Small intestine (tissue), 7 donors: ENCODE results near the gene RFX5. TPM values are rescaled to one million over a fixed set of nuclear protein-coding genes. Genes with fewer than 3 reads are reported as not detected.

Source experiments
- DNase-seq, 2 donors: peaks; one replicate each; pipeline versions ENCODE4 v3.0.0 to v3.0.0-alpha.2; 2013
- FAIRE-seq: peaks from 2 replicates; lab custom pipeline; 2012; peaks lifted over from hg19 to GRCh38; lab: Jason Lieb, UNC
- H3K27ac ChIP-seq, 3 donors: one replicate each; pipeline ENCODE4 v1.5.1; 2013; ENCODE audit warnings: low read length in 2 of 3, mild to moderate bottlenecking in 2 of 3, control low read depth in 1 of 3, inconsistent platforms in 1 of 3, low read depth in 1 of 3, moderate library complexity in 1 of 3
- H3K27me3 ChIP-seq, 3 donors: one replicate each; pipeline ENCODE4 v1.6.1; 2013; ENCODE audit warnings: low read length in 3 of 3, inconsistent platforms in 1 of 3; ENCODE audit not compliant: control insufficient read depth in 3 of 3, insufficient read depth in 3 of 3
- H3K36me3 ChIP-seq, 3 donors: one replicate each; pipeline ENCODE4 v1.6.1; 2013; ENCODE audit warnings: low read length in 3 of 3, inconsistent platforms in 1 of 3, low read depth in 1 of 3, mild to moderate bottlenecking in 1 of 3, moderate library complexity in 1 of 3; ENCODE audit not compliant: control insufficient read depth in 3 of 3, insufficient read depth in 2 of 3
- H3K4me1 ChIP-seq, 3 donors: one replicate each; pipeline ENCODE4 v1.6.1; 2013; ENCODE audit warnings: low read length in 2 of 3, inconsistent platforms in 1 of 3, low read depth in 1 of 3, mild to moderate bottlenecking in 1 of 3, moderate library complexity in 1 of 3; ENCODE audit not compliant: control insufficient read depth in 3 of 3, insufficient read depth in 2 of 3
- H3K4me3 ChIP-seq, 3 donors: one replicate each; pipeline ENCODE4 v1.5.1; 2013; ENCODE audit warnings: low read length in 3 of 3, control low read depth in 1 of 3, inconsistent platforms in 1 of 3, low read depth in 1 of 3, mild to moderate bottlenecking in 1 of 3, moderate library complexity in 1 of 3
- H3K9me3 ChIP-seq, 2 donors: one replicate each; pipeline ENCODE4 v1.6.1; 2013; ENCODE audit warnings: low read depth in 1 of 2, low read length in 1 of 2; ENCODE audit not compliant: control insufficient read depth in 2 of 2, insufficient read depth in 1 of 2
- WGBS, 3 donors: extraction: QIAGEN DNeasy Blood & Tissue Kit; methylation state at CpG; one replicate each; pipeline ENCODE4 v1.1.7; 2013; 5-methylcytosine and 5-hydroxymethylcytosine counted together
- polyA plus RNA-seq, 4 donors: library from polyadenylated mRNA; stranded (reverse) in 3 of 4; unstranded in 1 of 4; fragments of 200-250 nt in 3 of 4; fragments of 120-200 nt in 1 of 4; gene quantifications; one replicate each; pipeline versions ENCODE4 v1.2.1 to v1.2.3, GENCODE V29; 2013
- donor health status: healthy with polysubstance abuse.
- donor health status: control.
- donor health status: control.
- donor health status: Bipolar disorder and iron deficiency.
- donor health status: healthy.

RFX5 gene
- polyA plus RNA-seq, 4 donors, result 12.4 to 36.8 (median 25.8) TPM

DNA sequence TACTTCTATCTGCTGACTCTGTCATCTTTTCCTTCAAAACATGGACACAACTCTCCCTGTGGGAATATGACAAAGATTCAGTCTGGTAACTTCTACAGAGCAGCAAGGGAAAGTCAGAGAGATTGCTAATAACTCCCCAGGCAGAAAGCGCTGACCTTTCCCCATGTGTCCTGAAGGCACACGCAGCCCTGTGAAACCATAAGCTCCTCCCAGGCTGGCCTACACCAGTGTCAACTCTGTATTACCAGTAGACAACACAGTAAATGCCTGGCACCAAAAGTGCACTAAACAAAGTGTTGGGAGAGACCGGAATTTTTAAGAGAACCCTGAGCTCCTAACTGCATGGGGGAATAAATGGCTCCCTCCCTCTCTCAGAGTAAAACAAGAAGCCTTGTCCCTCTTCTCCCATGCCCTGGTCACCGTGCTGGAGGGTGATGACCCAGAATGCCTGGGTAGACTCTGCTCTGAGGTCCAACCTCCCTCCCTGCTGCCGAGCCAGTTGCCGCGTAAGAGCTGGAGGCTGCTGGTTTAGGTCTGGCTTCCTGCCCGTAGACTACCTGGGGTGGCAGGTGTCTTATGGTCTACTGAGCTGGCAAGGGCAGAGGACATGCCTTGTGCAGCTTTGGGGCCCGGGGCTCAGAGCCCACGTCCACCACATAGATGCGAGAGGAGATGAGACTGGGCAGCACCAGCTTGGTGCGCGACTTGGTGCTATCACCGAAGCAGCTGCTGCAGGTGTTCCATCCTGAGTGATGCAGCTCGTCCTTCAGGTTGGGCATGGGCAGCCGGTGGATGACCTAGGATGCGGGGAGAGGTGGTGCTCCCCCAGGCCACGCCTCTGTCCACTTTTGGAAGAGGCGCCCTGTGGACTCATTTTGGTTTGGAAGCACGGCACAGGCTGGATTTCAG lies 21.6 kb upstream of the RFX5 start:
- peaks cover 9 to 35% (median 11%) of the 10 kb centered on the region in 3 donors for H3K4me1 ChIP-seq
- peaks cover 0 to under 1% of the 10 kb centered on the region in 2 donors for H3K9me3 ChIP-seq
- 31 to 82% (median 54%) methylated on average over 20 of the region's 20 CpGs for WGBS, 3 donors
- H3K36me3 ChIP-seq, result peaks cover 3 to 59% (median 9%) of the 10 kb centered on the region in 3 donors
- H3K27ac ChIP-seq, result no peak overlapping the region
- no peak overlapping the region for H3K4me3 ChIP-seq
- H3K27me3 ChIP-seq, result no peaks in the 10 kb centered on the region
- DNase-seq, result peak in 1 of 2 donors; percentile 60
- FAIRE-seq, result no peak

DNA sequence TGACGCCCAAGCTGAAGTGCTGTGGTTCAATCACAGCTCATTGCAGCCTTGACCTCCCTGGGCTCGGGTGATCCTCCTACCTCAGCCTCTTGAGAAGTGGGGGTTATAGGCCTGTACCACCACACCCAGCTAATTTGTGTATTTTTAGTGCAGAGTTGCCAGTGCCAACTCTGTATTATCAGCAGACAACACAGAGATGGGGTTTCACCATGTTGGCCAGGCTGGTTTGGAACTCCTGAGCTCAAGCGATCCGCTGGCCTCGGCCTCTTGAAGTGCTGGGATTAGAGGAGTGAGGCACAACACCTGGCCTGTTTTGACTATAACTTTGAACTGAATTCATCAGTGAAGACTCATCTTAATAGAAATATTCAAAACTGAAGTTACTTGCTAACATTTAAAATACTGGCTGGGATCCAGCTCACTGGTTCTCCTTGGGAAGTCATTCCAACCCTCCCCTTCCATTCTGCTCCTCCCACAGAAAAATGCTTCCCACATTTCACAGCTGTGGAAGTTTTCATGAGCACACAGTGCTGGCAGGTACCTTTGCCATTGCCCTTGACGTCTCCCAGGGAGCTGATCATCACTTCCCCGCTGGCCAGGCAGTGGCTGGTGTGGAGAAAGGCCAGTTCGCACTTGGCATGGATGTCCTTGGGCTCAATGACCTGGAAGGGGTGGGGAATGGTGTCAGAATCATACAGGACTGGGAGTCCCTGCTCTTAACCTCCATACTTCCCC lies 20.8 kb upstream of the RFX5 start:
- WGBS, 3 donors, result 80 to 84% (median 83%) methylated on average over 8 of the region's 8 CpGs
- peaks cover 8 to 35% (median 9%) of the 10 kb centered on the region in 3 donors for H3K4me1 ChIP-seq
- FAIRE-seq (no peak), DNase-seq (no peak)
- no peaks in the 10 kb centered on the region for H3K27me3 ChIP-seq
- no peak overlapping the region for H3K4me3 ChIP-seq
- peaks cover 0 to 8% of the 10 kb centered on the region in 2 donors for H3K9me3 ChIP-seq
- no peak overlapping the region for H3K27ac ChIP-seq
- H3K36me3 ChIP-seq, result peaks cover 3 to 64% (median 9%) of the 10 kb centered on the region in 3 donors

DNA sequence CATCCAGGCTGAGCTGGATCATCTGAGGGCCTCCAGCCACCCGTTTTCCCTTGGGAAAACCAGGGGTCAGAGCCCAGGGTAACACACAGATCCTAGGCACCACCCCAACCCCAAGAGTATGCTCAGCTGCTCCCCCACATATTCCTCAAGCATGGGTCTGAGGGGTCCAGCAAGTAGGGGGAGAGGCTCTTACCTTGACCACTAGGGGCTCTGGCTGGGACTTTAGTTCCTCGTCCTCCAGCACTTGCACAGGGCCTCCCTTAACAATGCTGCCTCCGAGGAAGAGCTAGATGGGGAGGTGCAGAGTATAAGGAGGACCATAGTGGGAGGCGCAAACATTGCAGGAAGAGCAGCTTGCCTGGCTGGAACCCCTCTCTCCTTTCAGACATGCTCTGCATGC lies 17.9 kb upstream of the RFX5 start:
- H3K36me3 ChIP-seq, result peaks cover 3 to 66% (median 9%) of the 10 kb centered on the region in 3 donors
- peaks cover 0 to 16% of the 10 kb centered on the region in 2 donors for H3K9me3 ChIP-seq
- H3K27me3 ChIP-seq, result no peaks in the 10 kb centered on the region
- WGBS, 3 donors, result 93 to 97% (median 93%) methylated on average over 4 of the region's 4 CpGs
- FAIRE-seq, result no peak
- H3K4me1 ChIP-seq, result peaks cover under 1 to 10% (median 3%) of the 10 kb centered on the region in 3 donors
- H3K27ac ChIP-seq, result no peak overlapping the region
- H3K4me3 ChIP-seq, result no peak overlapping the region
- DNase-seq, result no peak

DNA sequence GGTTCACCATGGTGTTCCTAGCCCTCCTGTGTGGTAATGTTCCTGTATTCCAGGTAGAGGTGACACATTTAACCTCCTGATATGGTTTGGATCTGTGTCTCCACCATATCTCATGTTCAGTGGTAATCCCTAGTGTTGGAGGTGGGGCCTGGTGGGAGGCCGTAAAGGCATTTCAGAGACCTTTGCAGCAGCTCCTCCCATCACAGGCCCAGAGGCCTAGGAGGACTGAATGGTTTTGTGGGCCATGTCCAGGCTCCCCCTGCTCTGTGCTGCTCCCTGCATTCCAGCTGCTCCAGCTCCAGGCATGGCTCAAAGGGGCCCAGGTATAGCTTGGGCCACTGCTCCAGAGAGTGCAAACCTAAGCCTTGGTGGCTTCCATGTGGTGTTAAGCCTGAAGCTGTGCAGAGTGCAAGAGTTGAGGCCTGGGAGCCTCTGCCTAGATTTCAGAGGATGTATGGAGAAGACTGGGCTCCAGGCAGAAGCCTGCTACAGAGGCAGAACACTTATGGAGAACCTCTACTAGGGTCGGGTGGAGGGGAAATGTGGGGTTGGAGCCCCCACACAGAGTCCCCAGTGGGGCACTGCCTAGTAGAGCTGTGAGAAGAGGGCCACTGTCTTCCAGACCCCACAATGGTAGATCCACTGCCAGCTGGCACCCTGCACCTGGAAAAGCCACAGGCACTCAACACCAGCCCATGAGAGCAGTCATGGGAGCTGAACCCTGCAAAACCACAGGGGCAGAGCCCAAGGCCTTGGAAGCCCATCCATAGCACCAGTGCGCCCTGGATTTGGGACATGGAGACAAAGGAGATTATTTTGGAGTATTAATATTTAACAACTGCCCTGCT lies 15.5 kb upstream of the RFX5 start:
- DNase-seq (no peak), FAIRE-seq (no peak)
- Histone ChIP-seq H3K9me3 (peaks cover 0 to 16% of the 10 kb centered on the region in 2 donors), H3K36me3 (peaks cover 0 to 48% (median 9%) of the 10 kb centered on the region in 3 donors), H3K27me3 (no peaks in the 10 kb centered on the region), H3K4me3 (no peak overlapping the region), H3K27ac (no peak overlapping the region), H3K4me1 (no peaks in the 10 kb centered on the region)
- WGBS, 3 donors, result 95 to 98% (median 96%) methylated on average over 3 of the region's 3 CpGs

DNA sequence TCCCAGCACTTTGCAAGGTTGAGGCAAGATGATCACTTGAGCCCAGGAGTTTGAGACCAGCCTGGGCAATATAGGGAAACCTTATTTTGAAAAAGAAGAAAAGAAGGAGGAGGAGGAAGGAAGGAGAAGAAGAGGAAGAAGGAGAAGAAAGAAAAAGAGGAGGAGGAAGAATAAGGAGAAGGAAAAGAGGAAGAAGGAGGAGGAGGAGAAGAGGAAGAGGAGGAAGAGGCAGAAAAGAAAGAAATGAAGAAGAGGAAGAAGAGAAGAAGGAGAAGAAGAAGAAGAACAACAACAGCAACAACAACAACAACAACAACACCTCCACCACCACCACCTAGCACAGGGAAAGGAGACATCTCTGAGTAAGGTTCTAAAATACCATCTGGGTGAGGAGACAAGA lies 14.8 kb upstream of the RFX5 start:
- Histone ChIP-seq H3K4me3 (no peak overlapping the region), H3K9me3 (peaks cover 0 to 16% of the 10 kb centered on the region in 2 donors), H3K27me3 (no peaks in the 10 kb centered on the region), H3K4me1 (no peaks in the 10 kb centered on the region), H3K36me3 (peaks cover 0 to 41% (median 9%) of the 10 kb centered on the region in 3 donors), H3K27ac (no peak overlapping the region)
- DNase-seq (no peak), FAIRE-seq (no peak)

DNA sequence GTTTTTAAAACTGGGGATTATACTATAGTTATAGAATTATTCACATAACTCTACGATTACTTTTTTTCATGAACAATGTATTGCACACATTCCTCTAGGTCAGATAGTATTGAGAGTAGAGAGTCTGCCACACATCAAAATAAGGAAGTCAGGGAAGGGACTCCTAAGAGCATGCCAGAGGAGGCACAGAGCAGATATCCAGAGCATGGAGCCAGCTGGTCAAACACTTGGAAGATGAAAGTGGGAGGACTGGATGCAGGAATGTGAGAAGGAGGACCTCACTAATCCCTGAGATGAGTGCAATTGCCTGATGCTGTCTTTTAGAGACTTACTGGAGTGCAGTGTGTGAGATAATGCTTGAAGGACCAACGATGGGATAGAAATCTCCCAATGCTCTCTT lies 9.6 kb upstream of the RFX5 start:
- Histone ChIP-seq H3K4me1 (no peaks in the 10 kb centered on the region), H3K9me3 (peaks cover 0 to 7% of the 10 kb centered on the region in 2 donors), H3K27me3 (no peaks in the 10 kb centered on the region), H3K4me3 (no peak overlapping the region), H3K27ac (no peak overlapping the region), H3K36me3 (no peaks in the 10 kb centered on the region)
- FAIRE-seq, result no peak
- DNase-seq, result no peak
- WGBS, 3 donors, result 55 to 67% (median 61%) methylated on average over 2 of the region's 2 CpGs

DNA sequence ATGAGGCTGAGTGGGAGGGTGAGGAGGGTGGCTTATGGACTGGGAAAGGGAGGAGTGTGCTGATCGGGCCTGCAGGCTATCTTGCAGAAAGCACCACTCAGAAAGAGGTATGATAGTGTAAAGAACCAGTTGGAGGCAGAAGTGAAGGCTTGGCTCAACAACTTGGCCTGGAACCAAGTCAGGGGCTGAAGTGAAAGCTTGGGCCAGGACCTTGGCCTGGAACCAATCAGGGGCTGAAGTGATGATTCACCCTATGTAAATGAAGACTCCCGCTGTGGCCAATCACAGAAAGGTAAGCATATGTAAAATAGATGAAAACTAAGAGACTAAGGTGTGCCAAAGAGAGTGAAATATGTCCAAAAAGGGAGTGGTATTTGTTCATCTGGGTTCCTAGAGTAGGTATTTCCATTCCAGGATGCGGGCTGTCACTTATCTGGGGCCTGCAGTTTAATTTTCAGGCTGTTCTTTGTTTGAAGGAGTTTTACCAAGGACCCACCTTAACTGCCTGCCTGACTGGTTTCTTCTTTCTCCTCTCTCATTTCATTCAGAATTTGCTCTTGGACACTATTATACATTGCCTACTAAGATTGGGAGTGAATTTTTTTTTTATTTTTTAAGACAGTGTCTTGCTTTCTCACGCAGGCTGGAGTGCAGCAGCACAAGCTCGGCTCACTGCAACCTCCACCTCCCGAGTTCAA lies 5.1 kb upstream of the RFX5 start:
- FAIRE-seq (no peak), DNase-seq (peak in 1 of 2 donors; percentile 63)
- WGBS, 3 donors, result 86 to 93% (median 86%) methylated on average over 6 of the region's 6 CpGs
- Histone ChIP-seq H3K4me1 (peaks cover 0 to 5% (median 5%) of the 10 kb centered on the region in 3 donors), H3K36me3 (no peaks in the 10 kb centered on the region), H3K27ac (no peak overlapping the region), H3K9me3 (peaks cover 0 to 17% of the 10 kb centered on the region in 2 donors), H3K4me3 (no peak overlapping the region), H3K27me3 (no peaks in the 10 kb centered on the region)
